C4-2B (cell line): ENCODE measurements around the gene RANBP17.

ENCODE experiments used
- ZFX ChIP-seq: fragments of 450-650 bp; IDR thresholded peaks from 2 replicates; pipeline ENCODE4 v1.6.1; 2017
- TF ChIP-seq, protein P1 (sequence below): fragments of 450-650 bp; conservative IDR thresholded peaks from 2 replicates; pipeline ENCODE4 v1.5.1; 2017; ENCODE audit warnings: mild to moderate bottlenecking

DNA sequence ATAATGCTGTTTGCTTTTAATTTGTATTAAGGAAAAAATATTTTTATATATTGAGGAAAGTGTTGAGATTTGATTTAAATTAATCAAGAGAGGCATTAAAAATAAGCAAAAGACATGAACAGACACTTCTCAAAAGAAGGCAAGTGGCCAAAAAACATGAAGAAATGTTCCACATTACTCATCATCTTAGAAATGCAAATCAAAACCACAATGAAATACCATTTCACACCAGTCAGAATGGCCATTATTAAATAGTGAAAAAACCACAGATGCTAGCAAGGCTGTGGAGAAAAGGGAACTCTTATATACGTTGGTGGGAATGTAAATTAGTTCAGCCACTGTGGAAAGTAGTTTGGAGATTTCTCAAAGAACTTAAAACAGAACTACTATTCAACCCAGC lies 45.9 kb downstream of the RANBP17 start:
- TF ChIP-seq, protein P1, sequence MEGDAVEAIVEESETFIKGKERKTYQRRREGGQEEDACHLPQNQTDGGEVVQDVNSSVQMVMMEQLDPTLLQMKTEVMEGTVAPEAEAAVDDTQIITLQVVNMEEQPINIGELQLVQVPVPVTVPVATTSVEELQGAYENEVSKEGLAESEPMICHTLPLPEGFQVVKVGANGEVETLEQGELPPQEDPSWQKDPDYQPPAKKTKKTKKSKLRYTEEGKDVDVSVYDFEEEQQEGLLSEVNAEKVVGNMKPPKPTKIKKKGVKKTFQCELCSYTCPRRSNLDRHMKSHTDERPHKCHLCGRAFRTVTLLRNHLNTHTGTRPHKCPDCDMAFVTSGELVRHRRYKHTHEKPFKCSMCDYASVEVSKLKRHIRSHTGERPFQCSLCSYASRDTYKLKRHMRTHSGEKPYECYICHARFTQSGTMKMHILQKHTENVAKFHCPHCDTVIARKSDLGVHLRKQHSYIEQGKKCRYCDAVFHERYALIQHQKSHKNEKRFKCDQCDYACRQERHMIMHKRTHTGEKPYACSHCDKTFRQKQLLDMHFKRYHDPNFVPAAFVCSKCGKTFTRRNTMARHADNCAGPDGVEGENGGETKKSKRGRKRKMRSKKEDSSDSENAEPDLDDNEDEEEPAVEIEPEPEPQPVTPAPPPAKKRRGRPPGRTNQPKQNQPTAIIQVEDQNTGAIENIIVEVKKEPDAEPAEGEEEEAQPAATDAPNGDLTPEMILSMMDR, result no peak
- no peak for TF ChIP-seq ZFX
